NAMALWA (cell line): ENCODE measurements around the gene IRS1.

Experiments used
- DNase-seq: peaks from one replicate; pipeline ENCODE4 v3.0.0-alpha.2; 2015; ENCODE audit warnings: low spot score

Gene IRS1

DNA sequence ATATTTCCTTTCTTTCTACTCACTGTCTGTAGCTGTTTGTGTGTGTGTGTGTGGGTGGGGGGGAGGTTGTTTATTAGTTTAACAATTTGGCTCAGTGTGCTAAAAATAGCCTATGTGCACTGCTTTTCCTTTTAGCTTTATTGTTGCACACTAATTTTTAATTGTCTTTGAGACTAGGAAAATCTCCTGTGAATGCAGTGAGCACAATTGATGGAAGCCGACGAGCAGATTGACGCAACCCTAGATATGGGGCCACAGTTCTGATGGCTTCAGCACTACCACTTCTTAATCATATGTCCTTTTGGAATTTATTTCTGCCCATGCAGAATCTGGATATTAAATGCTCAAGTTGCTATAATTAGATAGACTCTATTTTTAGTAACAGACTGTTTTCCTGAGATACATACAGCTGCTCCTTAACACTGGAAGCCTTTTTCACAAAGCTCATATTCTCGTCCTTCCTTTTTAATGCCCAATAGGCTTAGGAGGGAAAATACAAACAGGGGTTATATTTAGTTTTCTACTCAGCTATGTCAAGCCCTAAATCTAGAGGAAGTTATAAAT, 109.1 kb downstream of the IRS1 start:
- no peak for DNase-seq

DNA sequence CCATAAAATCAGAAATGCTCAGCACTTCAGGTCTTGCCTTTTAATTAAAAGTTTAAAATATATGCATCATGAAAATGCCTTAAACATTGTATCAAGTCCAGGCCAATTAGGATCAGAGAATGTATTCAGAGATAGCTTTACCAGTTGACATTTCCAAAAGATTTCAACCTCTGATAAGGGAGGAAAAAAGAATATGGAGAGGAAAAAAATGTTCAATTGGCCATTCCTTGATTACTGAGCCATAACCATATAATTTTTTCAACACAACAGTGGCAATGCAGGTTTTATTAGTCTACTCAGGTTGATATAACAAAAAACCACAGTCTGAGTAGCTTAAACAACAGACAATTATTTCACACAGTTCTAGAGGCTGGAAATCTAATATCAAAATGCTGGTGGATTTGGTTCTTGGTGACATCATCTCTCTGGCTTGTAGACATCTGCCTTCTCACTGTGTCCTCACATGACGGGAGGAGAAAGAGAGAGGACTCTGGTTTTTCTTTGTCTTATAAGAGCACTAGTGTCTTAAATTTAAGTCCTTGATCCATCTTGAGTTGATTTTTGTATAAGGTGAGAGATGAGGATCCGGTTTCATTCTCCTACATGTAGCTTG, 111.9 kb downstream of the IRS1 start:
- DNase-seq: no peak

DNA sequence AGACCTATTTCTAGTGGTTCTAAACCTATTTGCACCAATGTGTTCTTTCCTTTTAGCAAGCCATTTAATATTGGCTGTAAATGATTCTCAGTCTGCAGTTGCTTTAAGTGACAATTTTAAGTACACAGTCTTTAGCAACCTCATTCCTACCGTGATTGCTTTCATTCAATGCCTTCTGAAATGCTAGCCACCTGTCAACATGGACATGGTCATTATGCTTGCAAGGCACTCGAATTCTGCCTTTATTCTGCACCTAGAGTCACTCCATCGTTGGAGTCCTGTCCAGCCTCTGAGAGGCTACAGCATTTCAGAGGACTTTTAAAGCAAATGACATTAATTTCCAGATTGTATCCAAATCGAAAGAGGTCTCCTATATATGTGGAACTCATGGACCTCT, 115.1 kb downstream of the IRS1 start:
- no peak for DNase-seq

GRCh38 chr2:226683944-226684562, 115.6 kb downstream of the IRS1 start:
- DNase-seq: no peak

DNA sequence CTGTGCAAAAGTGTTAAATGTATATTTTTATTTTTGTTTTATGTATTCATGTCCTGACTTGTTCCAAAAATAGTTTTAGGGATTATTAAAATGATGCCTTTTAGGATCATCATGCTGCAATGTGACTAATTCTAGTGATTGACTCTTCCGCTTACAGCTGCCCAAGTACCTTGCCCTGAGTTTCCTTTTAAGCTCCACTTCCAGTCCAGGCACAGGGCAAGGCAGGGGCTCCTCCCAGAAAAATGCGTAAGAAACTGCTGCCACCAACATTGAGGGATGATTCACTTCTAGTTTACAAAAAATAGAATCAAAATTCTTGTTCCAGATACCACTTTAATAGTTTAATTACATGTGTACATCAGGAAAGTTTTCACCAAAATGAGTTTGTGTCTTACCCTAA, 116.4 kb downstream of the IRS1 start:
- DNase-seq: no peak
